ENCODE results near the gene GPX4.

Gene GPX4

DNA sequence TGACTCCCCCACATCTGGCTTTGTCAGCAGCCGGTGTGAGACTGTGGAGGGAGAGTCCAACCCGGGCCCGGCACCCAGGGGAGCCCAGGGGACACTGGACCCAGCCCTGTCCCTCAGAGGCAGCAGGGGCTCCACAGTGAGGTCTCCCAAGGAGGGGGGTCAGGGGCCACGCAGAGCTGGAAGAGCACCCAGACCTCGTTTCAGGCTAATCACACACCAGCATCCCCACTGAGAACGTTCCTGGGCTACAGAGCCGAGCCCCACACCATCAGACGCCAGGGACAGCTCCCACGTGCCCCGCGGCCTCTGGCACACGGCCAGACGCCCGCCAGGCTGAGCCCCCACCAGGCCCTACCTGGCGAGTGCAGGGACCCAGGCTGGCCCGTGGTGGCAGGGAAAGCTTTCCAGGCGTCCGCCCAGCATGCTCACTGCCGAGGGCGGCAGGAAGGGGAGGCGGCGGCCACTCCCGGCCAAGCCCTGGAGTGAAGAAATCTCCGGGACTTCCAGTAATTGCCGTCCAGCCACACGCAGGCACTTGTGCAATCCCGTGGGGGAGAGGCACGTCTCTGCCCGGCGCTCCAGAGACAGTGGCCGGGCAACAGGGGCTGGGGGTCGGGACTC is 51.0 kb downstream of the GPX4 start:
- peak; percentile 53 for DNase-seq

GRCh38 chr19:1155352-1156304 is 51.8 kb downstream of the GPX4 start:
- DNase-seq, result no peak
